DOHH2 (cell line): ENCODE measurements around the gene TTC27.

Source experiments
- H3F3A ChIP-seq: fragments of 200-600 bp; sonication (generic), shearing (Covaris generic); 2 replicates; pipeline ENCODE4 v1.6.0; 2016; ENCODE audit warnings: antibody characterized with exemption, mild to moderate bottlenecking; ENCODE audit not compliant: control insufficient read depth, insufficient read depth
- H3K27ac ChIP-seq: fragments of 200-600 bp; sonication (generic); 2 replicates; pipeline ENCODE4 v1.5.1; 2014; ENCODE audit warnings: low read depth, mild to moderate bottlenecking, low read length, moderate library complexity
- H3K27me3 ChIP-seq: fragments of 200-600 bp; sonication (generic); 2 replicates; pipeline ENCODE4 v1.6.1; 2014; ENCODE audit warnings: mild to moderate bottlenecking, low read length, mixed read lengths; ENCODE audit not compliant: control insufficient read depth
- H3K36me3 ChIP-seq: fragments of 200-600 bp; sonication (generic); 2 replicates; pipeline ENCODE4 v1.6.1; 2014; ENCODE audit warnings: mild to moderate bottlenecking, low read length, moderate library complexity, mixed read lengths; ENCODE audit not compliant: control insufficient read depth
- H3K4me1 ChIP-seq: fragments of 200-600 bp; sonication (generic); 2 replicates; pipeline ENCODE4 v1.6.1; 2014; ENCODE audit warnings: mild to moderate bottlenecking, low read length, mixed read lengths; ENCODE audit not compliant: control insufficient read depth
- H3K4me2 ChIP-seq: fragments of 200-600 bp; sonication (generic); 2 replicates; pipeline ENCODE4 v1.6.0; 2014; ENCODE audit warnings: mild to moderate bottlenecking, low read length, moderate library complexity
- H3K4me3 ChIP-seq: fragments of 200-600 bp; sonication (generic); 2 replicates; pipeline ENCODE4 v1.5.1; 2014; ENCODE audit warnings: mild to moderate bottlenecking, low read length, mixed read lengths
- H3K79me2 ChIP-seq: fragments of 200-600 bp; sonication (generic); 2 replicates; pipeline ENCODE4 v1.6.1; 2014; ENCODE audit warnings: mild to moderate bottlenecking, low read length, mixed read lengths; ENCODE audit not compliant: control insufficient read depth
- H3K9me2 ChIP-seq: fragments of 200-600 bp; sonication (generic); replicated peaks from 2 replicates; pipeline ENCODE4 v1.6.1; 2014; ENCODE audit warnings: mild to moderate bottlenecking, low read length, mixed read lengths; ENCODE audit not compliant: control insufficient read depth
- H3K9me3 ChIP-seq: fragments of 200-600 bp; sonication (generic); 2 replicates; pipeline ENCODE4 v1.6.1; 2014; ENCODE audit warnings: antibody characterized with exemption, low read length, mixed read lengths; ENCODE audit not compliant: control insufficient read depth, insufficient read depth
- H4K20me1 ChIP-seq: fragments of 200-600 bp; sonication (generic); 2 replicates; pipeline ENCODE4 v1.6.0; 2014; ENCODE audit warnings: low read depth, mild to moderate bottlenecking, antibody characterized with exemption, low read length, moderate library complexity; ENCODE audit not compliant: control insufficient read depth, insufficient read depth
- CTCF ChIP-seq: fragments of 200-600 bp; sonication (generic); IDR thresholded peaks from one replicate; pipeline ENCODE4 v1.5.1; 2014; ENCODE audit warnings: antibody characterized with exemption, mild to moderate bottlenecking, low read depth, low read length; ENCODE audit not compliant: poor library complexity, severe bottlenecking
- EZH2phosphoT487 ChIP-seq: fragments of 200-600 bp; sonication (generic); IDR thresholded peaks from 2 replicates; pipeline ENCODE4 v1.6.1; 2017; ENCODE audit warnings: borderline replicate concordance, mild to moderate bottlenecking, antibody characterized with exemption, low read length, moderate library complexity, mixed read lengths

TTC27 gene

GRCh38 chr2:32712870-32713269 lies 85.0 kb downstream of the TTC27 start:
- Histone ChIP-seq H4K20me1 (no peaks in the 10 kb centered on the region), H3K79me2 (no peaks in the 10 kb centered on the region), H3K4me3 (no peak overlapping the region), H3K36me3 (0 out of 2 replicates have a peak, but pooled peaks cover 4% of the 10 kb centered on the region), H3K27ac (no peak overlapping the region), H3K9me2 (no peaks in the 10 kb centered on the region), H3K4me1 (no peaks in the 10 kb centered on the region), H3K27me3 (no peaks in the 10 kb centered on the region), H3K9me3 (no peaks in the 10 kb centered on the region), H3F3A (no peaks in the 10 kb centered on the region), H3K4me2 (no peak overlapping the region)
- TF ChIP-seq CTCF (no peak), EZH2phosphoT487 (no peak)

GRCh38 chr2:32714521-32714920 lies 86.7 kb downstream of the TTC27 start:
- Histone ChIP-seq H4K20me1 (no peaks in the 10 kb centered on the region), H3K4me1 (no peaks in the 10 kb centered on the region), H3K4me2 (no peak overlapping the region), H3K9me3 (no peaks in the 10 kb centered on the region), H3K4me3 (no peak overlapping the region), H3K36me3 (0 out of 2 replicates have a peak, but pooled peaks cover 4% of the 10 kb centered on the region), H3K9me2 (no peaks in the 10 kb centered on the region), H3K27me3 (no peaks in the 10 kb centered on the region), H3K27ac (no peak overlapping the region), H3F3A (no peaks in the 10 kb centered on the region), H3K79me2 (no peaks in the 10 kb centered on the region)
- no peak for TF ChIP-seq EZH2phosphoT487
- no peak for TF ChIP-seq CTCF

- no peak overlapping the region for H3K4me3 ChIP-seq
- H3K9me3 ChIP-seq, result no peaks in the 10 kb centered on the region
- H4K20me1 ChIP-seq, result no peaks in the 10 kb centered on the region
- no peaks in the 10 kb centered on the region for H3F3A ChIP-seq
- TF ChIP-seq EZH2phosphoT487 (no peak), CTCF (no peak)
- H3K36me3 ChIP-seq, result 0 out of 2 replicates have a peak, but pooled peaks cover 4% of the 10 kb centered on the region
- no peaks in the 10 kb centered on the region for H3K4me1 ChIP-seq
- no peak overlapping the region for H3K27ac ChIP-seq
- no peak overlapping the region for H3K4me2 ChIP-seq
- no peaks in the 10 kb centered on the region for H3K79me2 ChIP-seq
- no peaks in the 10 kb centered on the region for H3K9me2 ChIP-seq
- no peaks in the 10 kb centered on the region for H3K27me3 ChIP-seq
Observed at GRCh38 chr2:32715391-32715841, 87.6 kb downstream of the TTC27 start.
